Panc1 (cell line): ENCODE results near the gene WDR46. TPM values are rescaled to one million over a fixed set of nuclear protein-coding genes. Genes with fewer than 3 reads are reported as not detected.
A peak's percentile ranks its signal among the peaks of the same experiment; 100 is the strongest.

Source experiments
- ATAC-seq: fragments of 200-7000 bp; cut with Tn5 transposase; 2 replicates; pipeline ENCODE4 v1.9.1; 2020; ENCODE audit warnings: mild to moderate bottlenecking, moderate library complexity
- BruUV-seq: library from RNA; stranded (reverse); fragments of 400-500 nt; replicated peaks from 2 replicates; lab custom pipeline; 2021; lab: Mats Ljungman, UMichigan
- CTCF ChIA-PET: fragments of 300-600 bp; sonication (Branson Sonifier 250); formaldehyde crosslinking; loops from one replicate; lab custom pipeline; 2022; ENCODE audit warnings: antibody characterized with exemption; lab: Charles Lee
- POLR2A ChIA-PET: fragments of 300-600 bp; sonication (Branson Sonifier 250); formaldehyde crosslinking; loops from one replicate; lab custom pipeline; 2022; ENCODE audit warnings: antibody characterized with exemption; lab: Charles Lee
- DNase-seq: peaks from one replicate; pipeline ENCODE4 v3.0.0-alpha.2; 2010; ENCODE audit warnings: low read depth, low spot score
- H3K27ac ChIP-seq: 2 replicates; pipeline ENCODE4 v1.5.1; 2011; ENCODE audit warnings: mild to moderate bottlenecking, low read length, inconsistent platforms
- H3K27me3 ChIP-seq: fragments of 200-500 bp; sonication (Bioruptor generic); 2 replicates; pipeline ENCODE4 v1.6.0; 2014; ENCODE audit warnings: low read length, inconsistent platforms; ENCODE audit not compliant: control insufficient read depth, insufficient read depth
- H3K36me3 ChIP-seq: fragments of 200-500 bp; sonication (Bioruptor generic); 2 replicates; pipeline ENCODE4 v1.5.1; 2014; ENCODE audit warnings: inconsistent platforms, mild to moderate bottlenecking, low read length, moderate library complexity; ENCODE audit not compliant: control insufficient read depth, insufficient read depth
- H3K4me1 ChIP-seq: 2 replicates; pipeline ENCODE4 v1.5.1; 2011; ENCODE audit warnings: inconsistent platforms, mild to moderate bottlenecking, low read length, moderate library complexity; ENCODE audit not compliant: control insufficient read depth, insufficient read depth
- H3K4me3 ChIP-seq, 2 experiments: 2 replicates each; pipeline ENCODE4 v1.5.1; 2011 to 2012; ENCODE audit warnings: low read depth in 2 of 2, low read length in 2 of 2, mild to moderate bottlenecking in 2 of 2, inconsistent platforms in 1 of 2, moderate library complexity in 1 of 2
- H3K9me3 ChIP-seq: fragments of 200-500 bp; sonication (Bioruptor generic); 2 replicates; pipeline ENCODE4 v1.5.1; 2014; ENCODE audit warnings: low read depth, mild to moderate bottlenecking, inconsistent platforms, low read length, moderate library complexity; ENCODE audit not compliant: control insufficient read depth, insufficient read depth
- POLR2AphosphoS5 ChIP-seq: IDR thresholded peaks from 2 replicates; pipeline ENCODE4 v1.6.1; 2012; ENCODE audit warnings: mild to moderate bottlenecking, low read depth, low read length, moderate library complexity
- SIN3A ChIP-seq: IDR thresholded peaks from 2 replicates; pipeline ENCODE4 v1.6.1; 2012; ENCODE audit warnings: low read depth, mild to moderate bottlenecking, low read length, moderate library complexity, borderline replicate concordance; ENCODE audit not compliant: insufficient read depth
- TCF7L2 ChIP-seq: IDR thresholded peaks from 2 replicates; pipeline ENCODE4 v1.6.1; 2011; ENCODE audit warnings: mild to moderate bottlenecking, low read depth, low read length, inconsistent platforms
- in situ Hi-C: cut with HindIII; loops from 2 replicates; pipeline ENCODE4 v1.10.0; 2016; ENCODE audit warnings: low sequenced_read_pairs, low pct_unique_long_range_greater_than_20kb
- intact Hi-C: fragments of 100-400 bp; cut with micrococcal nuclease; formaldehyde crosslinking; loops from one replicate; pipeline ENCODE4 v1.10.0; 2022; ENCODE audit not compliant: unreplicated experiment
- total RNA-seq: library from RNA; stranded (reverse); gene quantifications from one replicate; pipeline ENCODE4 v1.2.1, GENCODE V29; 2021; ENCODE audit not compliant: unreplicated experiment
- TF ChIP-seq, protein P1 (sequence below): fragments of 450-650 bp; IDR thresholded peaks from 2 replicates; pipeline ENCODE4 v1.5.1; 2017; ENCODE audit warnings: mild to moderate bottlenecking
- TF ChIP-seq, protein P2 (sequence below), 2 experiments: IDR thresholded peaks; 2 replicates each; pipeline ENCODE4 v1.6.1; 2011 to 2012; ENCODE audit warnings: low read depth in 2 of 2, control low read depth in 1 of 2, low read length in 1 of 2, mild to moderate bottlenecking in 1 of 2, moderate library complexity in 1 of 2; ENCODE audit not compliant: insufficient read depth in 1 of 2

The WDR46 gene
- total RNA-seq, 1 experiment from 2014 or later = 80.6 TPM

DNA sequence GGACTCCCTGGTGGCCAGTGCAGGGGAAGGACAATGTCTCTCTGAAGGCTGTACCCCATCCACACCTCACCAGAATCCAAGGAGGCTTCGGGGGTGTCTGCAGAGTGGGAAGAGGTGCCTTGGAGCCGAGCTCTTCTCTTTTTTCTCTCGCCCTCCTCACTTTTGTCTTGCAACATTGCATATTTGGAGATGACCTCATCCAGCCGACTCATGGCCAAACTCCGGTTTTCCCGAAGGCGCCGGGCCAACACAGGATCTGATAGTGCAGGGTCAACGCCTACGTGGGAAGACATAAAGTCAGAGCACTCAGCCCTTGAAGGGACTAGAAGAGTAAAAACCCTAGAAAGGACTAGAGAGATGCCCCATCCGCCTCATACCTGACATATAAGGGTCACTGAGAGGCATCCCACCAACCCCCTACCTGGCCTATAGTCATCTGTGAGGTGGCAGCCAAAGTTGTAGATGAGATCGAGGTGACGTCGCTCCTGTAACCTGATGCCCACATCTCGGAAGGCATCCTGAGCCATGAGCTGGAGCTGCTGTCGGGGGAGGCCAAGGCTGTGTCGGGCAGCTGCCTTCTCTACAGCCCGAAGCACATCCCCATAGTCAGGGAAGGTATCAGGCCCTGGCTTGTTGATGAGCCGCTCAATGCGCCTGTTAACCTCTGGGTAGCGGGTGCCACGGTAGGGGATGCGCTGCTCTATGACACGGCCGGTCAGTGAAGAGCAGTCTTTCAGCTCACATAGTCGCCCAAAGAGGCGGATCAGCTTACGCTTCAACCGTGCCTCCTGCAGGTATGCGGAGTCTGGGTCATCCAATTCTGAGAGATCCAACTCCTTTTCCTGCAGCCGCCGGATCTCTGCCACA is 31.5 kb upstream of the WDR46 start:
- peaks cover 18% of the 10 kb centered on the region for H3K36me3 ChIP-seq
- peak overlapping the region; percentile 89 for H3K27ac ChIP-seq
- intact Hi-C loops (no loop called here), in situ Hi-C loops (no loop called here)
- POLR2A ChIA-PET = no interaction called here
- peaks cover 54% of the 10 kb centered on the region for H3K4me1 ChIP-seq
- ATAC-seq = no peak
- no peaks in the 10 kb centered on the region for H3K27me3 ChIP-seq
- BruUV-seq = no TSS peak
- no peak for DNase-seq
- no peak for TF ChIP-seq SIN3A
- no peak for TF ChIP-seq POLR2AphosphoS5
- TF ChIP-seq, protein P1, sequence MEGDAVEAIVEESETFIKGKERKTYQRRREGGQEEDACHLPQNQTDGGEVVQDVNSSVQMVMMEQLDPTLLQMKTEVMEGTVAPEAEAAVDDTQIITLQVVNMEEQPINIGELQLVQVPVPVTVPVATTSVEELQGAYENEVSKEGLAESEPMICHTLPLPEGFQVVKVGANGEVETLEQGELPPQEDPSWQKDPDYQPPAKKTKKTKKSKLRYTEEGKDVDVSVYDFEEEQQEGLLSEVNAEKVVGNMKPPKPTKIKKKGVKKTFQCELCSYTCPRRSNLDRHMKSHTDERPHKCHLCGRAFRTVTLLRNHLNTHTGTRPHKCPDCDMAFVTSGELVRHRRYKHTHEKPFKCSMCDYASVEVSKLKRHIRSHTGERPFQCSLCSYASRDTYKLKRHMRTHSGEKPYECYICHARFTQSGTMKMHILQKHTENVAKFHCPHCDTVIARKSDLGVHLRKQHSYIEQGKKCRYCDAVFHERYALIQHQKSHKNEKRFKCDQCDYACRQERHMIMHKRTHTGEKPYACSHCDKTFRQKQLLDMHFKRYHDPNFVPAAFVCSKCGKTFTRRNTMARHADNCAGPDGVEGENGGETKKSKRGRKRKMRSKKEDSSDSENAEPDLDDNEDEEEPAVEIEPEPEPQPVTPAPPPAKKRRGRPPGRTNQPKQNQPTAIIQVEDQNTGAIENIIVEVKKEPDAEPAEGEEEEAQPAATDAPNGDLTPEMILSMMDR = no peak
- TF ChIP-seq, protein P2, sequence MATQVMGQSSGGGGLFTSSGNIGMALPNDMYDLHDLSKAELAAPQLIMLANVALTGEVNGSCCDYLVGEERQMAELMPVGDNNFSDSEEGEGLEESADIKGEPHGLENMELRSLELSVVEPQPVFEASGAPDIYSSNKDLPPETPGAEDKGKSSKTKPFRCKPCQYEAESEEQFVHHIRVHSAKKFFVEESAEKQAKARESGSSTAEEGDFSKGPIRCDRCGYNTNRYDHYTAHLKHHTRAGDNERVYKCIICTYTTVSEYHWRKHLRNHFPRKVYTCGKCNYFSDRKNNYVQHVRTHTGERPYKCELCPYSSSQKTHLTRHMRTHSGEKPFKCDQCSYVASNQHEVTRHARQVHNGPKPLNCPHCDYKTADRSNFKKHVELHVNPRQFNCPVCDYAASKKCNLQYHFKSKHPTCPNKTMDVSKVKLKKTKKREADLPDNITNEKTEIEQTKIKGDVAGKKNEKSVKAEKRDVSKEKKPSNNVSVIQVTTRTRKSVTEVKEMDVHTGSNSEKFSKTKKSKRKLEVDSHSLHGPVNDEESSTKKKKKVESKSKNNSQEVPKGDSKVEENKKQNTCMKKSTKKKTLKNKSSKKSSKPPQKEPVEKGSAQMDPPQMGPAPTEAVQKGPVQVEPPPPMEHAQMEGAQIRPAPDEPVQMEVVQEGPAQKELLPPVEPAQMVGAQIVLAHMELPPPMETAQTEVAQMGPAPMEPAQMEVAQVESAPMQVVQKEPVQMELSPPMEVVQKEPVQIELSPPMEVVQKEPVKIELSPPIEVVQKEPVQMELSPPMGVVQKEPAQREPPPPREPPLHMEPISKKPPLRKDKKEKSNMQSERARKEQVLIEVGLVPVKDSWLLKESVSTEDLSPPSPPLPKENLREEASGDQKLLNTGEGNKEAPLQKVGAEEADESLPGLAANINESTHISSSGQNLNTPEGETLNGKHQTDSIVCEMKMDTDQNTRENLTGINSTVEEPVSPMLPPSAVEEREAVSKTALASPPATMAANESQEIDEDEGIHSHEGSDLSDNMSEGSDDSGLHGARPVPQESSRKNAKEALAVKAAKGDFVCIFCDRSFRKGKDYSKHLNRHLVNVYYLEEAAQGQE (IDR thresholded peaks at IDR 0.05; ENCODE audit: insufficient read depth in 1 of 2, low read depth in 2 of 2, low read length in 1 of 2) = no peak
- TF ChIP-seq TCF7L2 = no peak
- H3K9me3 ChIP-seq = no peaks in the 10 kb centered on the region
- CTCF ChIA-PET = interaction anchor here (0.6 kb wide), 1 partner anchor 90 kb away, joined by 11 read pairs; the partner anchor contains the start of gene PHF1
- H3K4me3 ChIP-seq = peak overlapping the region; percentile 65 to 81

DNA sequence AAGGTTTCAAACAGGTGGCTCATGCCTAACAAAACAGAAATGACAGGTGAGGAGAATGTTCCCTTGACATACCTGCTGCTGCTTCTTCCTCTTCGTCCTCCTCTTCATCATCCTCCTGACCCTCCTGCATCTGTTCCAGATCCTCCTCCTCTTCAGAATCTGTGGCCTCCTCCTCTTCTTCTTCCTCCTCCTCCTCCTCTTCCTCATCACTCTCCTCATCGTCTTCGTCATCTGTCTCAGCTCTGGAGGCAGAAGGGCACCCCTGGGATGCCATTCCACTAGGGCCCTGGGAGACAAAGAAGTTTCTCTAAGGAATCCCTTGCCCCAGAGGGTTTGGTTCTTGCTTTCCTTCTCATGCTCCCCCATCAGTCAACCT is 30.9 kb upstream of the WDR46 start:
- Histone ChIP-seq H3K36me3 (peaks cover 18% of the 10 kb centered on the region), H3K27ac (peak overlapping the region; percentile 89), H3K9me3 (no peaks in the 10 kb centered on the region), H3K27me3 (no peaks in the 10 kb centered on the region), H3K4me3 (peak overlapping the region; percentile 65 to 81), H3K4me1 (peaks cover 59% of the 10 kb centered on the region)
- intact Hi-C loops (no loop called here), in situ Hi-C loops (no loop called here)
- TF ChIP-seq POLR2AphosphoS5 = no peak
- TF ChIP-seq, protein P1 = no peak
- TF ChIP-seq TCF7L2 = no peak
- TF ChIP-seq, protein P2 (IDR thresholded peaks at IDR 0.05; ENCODE audit: insufficient read depth in 1 of 2, low read depth in 2 of 2, low read length in 1 of 2) = no peak
- no peak for TF ChIP-seq SIN3A
- POLR2A ChIA-PET = no interaction called here
- ATAC-seq (no peak), DNase-seq (no peak)
- no TSS peak for BruUV-seq
- CTCF ChIA-PET = no interaction called here
